HG03354 (cell line): Measurements from ENCODE around the gene LRBA.
A peak's percentile ranks its signal among the peaks of the same experiment; 100 is the strongest.
"Not testable (repeated sequence)": the region's sequence is repeated elsewhere in the genome, so short reads cannot be mapped to it uniquely, and the experiment has no call there.

ENCODE experiments used
- ATAC-seq: cut with Tn5 transposase; IDR thresholded peaks from one replicate; pipeline ENCODE4 v1.9.1; 2021; ENCODE audit warnings: mild to moderate bottlenecking; ENCODE audit not compliant: unreplicated experiment, poor library complexity, severe bottlenecking

Gene LRBA, protein sequence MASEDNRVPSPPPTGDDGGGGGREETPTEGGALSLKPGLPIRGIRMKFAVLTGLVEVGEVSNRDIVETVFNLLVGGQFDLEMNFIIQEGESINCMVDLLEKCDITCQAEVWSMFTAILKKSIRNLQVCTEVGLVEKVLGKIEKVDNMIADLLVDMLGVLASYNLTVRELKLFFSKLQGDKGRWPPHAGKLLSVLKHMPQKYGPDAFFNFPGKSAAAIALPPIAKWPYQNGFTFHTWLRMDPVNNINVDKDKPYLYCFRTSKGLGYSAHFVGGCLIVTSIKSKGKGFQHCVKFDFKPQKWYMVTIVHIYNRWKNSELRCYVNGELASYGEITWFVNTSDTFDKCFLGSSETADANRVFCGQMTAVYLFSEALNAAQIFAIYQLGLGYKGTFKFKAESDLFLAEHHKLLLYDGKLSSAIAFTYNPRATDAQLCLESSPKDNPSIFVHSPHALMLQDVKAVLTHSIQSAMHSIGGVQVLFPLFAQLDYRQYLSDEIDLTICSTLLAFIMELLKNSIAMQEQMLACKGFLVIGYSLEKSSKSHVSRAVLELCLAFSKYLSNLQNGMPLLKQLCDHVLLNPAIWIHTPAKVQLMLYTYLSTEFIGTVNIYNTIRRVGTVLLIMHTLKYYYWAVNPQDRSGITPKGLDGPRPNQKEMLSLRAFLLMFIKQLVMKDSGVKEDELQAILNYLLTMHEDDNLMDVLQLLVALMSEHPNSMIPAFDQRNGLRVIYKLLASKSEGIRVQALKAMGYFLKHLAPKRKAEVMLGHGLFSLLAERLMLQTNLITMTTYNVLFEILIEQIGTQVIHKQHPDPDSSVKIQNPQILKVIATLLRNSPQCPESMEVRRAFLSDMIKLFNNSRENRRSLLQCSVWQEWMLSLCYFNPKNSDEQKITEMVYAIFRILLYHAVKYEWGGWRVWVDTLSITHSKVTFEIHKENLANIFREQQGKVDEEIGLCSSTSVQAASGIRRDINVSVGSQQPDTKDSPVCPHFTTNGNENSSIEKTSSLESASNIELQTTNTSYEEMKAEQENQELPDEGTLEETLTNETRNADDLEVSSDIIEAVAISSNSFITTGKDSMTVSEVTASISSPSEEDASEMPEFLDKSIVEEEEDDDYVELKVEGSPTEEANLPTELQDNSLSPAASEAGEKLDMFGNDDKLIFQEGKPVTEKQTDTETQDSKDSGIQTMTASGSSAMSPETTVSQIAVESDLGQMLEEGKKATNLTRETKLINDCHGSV (N-terminal part only)

DNA sequence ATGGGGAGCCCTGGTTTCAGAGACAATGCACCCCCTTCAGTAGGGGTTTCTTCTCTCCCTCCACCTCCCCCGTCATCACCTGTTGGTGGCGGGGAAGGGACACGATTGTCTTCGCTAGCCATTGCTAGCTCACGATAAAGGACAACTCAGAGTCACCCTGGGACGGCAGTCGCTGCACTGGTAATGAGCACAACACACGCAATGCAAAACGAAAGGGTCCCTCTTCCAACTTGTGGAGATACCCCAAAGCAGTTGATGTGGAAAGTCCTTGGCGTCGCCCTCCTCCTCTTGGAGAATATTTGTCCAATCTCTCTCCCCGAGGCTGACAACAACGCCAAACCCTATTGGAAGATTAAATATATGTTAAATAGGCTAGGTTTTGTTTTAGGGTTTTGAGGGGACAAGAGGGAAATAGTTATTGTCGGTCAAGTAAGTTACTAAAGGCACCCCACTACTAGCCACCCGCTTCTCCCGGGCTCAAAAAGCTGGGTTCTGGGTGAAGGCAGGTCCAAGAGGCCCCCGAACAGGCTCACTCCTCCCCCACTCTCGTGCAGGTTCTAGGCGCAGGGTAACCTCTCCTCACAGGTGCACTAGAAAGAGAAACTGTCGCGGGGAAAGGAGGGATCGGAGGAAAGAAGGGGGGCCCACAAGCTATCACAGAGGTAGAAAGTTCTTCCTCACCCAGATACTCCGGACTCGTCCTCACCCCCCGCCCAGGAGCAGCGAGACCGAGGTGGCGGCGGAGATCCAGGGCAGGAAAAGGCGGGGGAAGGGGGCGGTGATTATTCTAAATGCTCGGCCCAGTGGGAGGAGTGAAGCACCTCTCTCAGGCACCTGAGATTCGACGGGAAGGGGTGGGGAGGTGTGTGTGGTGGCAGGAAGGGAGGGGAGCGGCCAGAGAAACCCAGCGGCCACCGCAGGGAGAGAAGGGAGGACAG, at the start of gene LRBA:
Gene LRBA, minus strand, starts transcription at position 764 of the 938 bp plus-strand sequence. Its CDS starts 642 bp downstream, at position 122.
- peak; percentile 66 for ATAC-seq

- ATAC-seq: not testable (repeated sequence)
Measured at GRCh38 chr4:151063143-151063542, 48.1 kb upstream of the LRBA start.

DNA sequence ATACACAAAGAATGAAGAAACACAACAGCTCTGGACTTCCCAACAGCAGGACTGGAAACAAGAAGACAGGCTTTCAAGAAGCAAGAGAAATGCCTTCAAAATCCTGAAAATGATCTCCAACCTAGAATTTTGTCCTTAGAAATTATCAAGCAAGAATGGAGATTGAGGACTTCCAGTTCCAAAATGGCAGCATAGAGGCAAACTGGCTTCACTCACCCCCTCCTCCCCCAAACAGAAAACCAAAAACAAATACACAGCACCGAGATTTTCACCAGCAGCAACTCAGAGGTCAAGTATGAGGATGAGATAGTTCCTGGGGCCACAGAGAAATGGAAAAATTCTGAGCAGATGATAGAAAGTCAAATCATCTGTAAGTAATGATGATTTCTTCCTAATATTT, 40.5 kb upstream of the LRBA start:
- no peak for ATAC-seq

GRCh38 chr4:151052785-151053184, 37.7 kb upstream of the LRBA start:
- ATAC-seq: no peak

DNA sequence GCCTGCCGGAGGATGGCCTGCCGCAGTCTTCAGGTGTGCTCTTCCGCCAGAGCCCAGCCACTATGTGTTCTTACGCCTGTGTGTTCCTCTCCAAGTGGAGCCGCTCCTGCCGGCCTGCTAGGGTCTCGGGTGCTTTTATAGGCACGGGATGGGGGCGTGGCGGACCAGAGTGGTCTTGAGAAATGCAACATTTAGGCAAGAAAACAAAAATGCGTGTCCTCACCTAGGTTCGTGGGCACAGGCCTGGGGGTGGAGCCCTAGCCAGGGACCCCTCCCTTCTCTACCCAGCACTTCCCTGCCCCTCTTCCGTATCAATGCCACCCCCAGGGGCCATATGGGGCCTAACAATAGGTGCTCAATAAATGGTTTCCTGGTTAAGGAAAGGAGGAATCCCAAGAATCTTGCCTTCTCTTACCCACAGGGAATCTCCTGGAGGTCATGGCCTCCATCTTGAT, 34.4 kb upstream of the LRBA start:
- ATAC-seq: no peak

DNA sequence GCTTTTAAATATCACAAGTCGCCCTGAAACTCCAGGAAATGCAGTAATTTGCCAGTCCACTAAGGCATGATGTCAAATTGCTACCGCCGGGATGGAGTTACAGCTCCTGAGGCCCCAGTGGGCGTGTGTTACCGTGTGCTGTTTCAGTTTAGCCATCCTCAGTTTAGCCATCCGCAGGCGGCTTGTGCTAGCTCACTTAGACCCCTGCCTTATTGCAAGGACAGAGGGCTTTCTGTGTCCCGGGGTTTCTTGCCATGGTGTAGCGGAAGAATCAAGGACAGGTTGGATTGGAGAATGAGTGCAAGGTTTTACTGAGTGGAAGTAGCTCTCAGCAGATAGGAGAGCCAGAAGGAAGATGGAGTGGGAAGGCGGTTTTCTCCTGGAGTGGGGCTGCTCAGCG, 33.8 kb upstream of the LRBA start:
- no peak for ATAC-seq

DNA sequence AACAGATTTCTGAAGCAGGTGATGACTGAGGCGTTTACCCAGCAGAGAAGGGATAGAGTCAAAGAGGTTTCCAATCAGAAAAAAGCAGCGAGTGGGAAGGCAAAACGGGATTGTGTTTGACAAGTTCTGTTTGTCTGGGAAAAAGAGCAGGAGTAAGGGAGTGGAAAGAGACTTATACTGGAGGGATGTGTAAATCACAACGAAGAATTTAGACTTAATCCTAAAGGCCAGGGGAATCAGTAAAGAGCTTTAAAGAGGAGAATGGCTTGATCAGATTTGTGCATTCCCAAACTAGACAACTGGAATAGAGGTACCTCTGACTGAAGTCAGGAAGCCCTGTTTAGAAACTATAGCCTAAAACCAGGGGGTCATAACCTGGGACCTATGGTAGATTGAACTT, 31.5 kb upstream of the LRBA start:
- ATAC-seq: no peak

GRCh38 chr4:151045907-151046306, 30.8 kb upstream of the LRBA start:
- ATAC-seq: no peak

GRCh38 chr4:151043803-151044515, 28.9 kb upstream of the LRBA start:
- no peak for ATAC-seq

- ATAC-seq: no peak
Measured at GRCh38 chr4:151039733-151040132, 24.6 kb upstream of the LRBA start.

DNA sequence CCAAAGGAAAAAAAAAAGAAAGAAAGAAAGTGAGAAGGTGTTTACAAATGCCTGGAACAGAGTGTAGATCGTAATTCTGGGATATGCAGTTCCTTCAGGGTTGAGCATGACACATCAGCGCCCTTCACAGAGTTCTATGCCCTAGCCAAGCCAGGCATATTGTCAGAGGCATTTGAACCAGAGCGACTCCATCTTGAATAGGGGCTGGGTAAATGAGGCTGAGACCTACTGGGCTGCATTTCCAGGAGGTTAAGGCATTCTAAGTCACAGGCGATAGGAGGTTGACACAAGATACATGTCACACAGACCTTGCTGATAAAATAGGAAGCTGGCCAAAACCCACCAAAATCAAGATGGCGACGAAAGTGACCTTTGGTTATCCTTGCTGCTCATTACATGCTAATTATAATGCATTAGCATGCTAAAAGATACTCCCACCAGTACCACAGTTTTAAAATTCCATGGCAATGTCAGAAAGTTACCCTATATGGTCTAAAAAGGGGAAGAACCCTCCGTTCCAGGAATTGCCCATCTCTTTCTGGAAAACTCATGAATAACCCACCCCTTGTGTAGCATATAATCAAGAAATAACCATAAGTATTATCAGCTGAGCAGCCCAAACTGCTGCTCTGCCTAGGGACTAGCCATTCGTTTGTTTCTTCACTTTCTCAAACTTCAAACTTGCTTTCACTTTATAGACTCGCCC, 23.5 kb upstream of the LRBA start:
- no peak for ATAC-seq

DNA sequence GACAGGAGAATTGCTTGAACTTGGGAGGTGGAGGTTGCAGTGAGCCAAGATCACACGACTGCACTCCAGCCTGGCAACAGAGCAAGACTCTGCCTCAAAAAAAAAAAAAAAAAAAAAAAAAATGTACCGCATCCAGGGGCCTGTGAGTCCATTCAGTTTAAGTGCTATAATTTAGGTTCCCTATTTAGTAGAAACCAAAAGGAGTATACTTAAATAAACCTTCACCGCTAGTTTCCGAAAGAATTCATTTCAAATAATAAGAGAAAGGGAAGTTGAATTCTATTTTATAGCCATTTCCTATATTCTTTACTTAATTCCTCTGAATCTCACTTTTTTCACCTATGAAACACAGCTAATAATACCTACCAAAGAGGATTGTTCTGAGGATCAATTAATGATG, 20.8 kb upstream of the LRBA start:
- no peak for ATAC-seq

GRCh38 chr4:151035328-151035727, 20.2 kb upstream of the LRBA start:
- peak; percentile 46 for ATAC-seq

DNA sequence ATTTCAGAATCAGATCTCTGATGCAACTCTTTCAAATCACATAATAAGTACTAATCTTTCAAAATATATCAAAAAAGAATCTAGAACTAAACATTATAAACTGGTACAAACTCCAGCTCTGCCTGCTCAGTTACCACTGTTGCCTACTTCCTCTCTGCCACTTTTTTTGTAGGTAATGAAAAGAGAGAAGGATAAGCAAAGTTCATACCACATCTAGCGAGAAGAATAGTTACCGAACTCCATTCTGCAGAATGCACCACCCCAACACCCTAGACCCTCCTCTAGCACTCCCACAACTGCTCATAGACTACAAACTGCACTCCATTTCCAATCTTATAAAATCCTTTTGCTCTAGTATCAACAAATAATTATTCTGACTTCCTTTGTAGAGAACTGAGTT, 19.7 kb upstream of the LRBA start:
- ATAC-seq: no peak

GRCh38 chr4:151031831-151032605, 16.9 kb upstream of the LRBA start:
- peak; percentile 56 for ATAC-seq

DNA sequence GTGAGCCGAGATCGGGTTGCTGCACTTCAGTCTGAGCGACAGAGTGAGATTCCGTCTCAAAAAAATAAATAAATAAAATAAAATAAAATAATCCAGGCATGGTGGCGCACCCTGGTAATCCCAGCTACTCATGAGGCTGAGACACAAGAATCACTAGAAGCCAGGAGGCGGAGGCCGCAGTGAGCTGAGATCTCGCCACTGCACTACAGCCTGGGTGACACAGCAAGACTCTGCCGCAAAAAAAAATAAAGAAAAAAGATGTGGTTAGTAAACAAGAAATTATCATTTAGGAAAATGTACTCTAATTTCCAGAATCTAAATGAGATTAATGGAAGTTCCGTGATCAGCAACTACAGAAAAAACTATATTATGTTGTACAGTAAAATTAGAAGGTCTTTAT, 14.5 kb upstream of the LRBA start:
- no peak for ATAC-seq

GRCh38 chr4:151029006-151029405, 13.9 kb upstream of the LRBA start:
- not testable (repeated sequence) for ATAC-seq
